Activated CD8-positive, alpha-beta T cell treated with anti-CD3 and anti-CD28 coated beads for 36 hours (primary cell): ENCODE results near the gene FSTL4. TPM values are rescaled to one million over a fixed set of nuclear protein-coding genes. Genes with fewer than 3 reads are reported as not detected.

Experiments used
- ATAC-seq: fragments of 200-7000 bp; cut with Tn5 transposase; one replicate; pipeline ENCODE4 v1.10.0; 2021; ENCODE audit warnings: mild to moderate bottlenecking, moderate library complexity
- CTCF ChIA-PET: fragments of 350-600 bp; sonication (Branson Sonifier 250); formaldehyde crosslinking; loops from one replicate; lab custom pipeline; 2021; ENCODE audit warnings: antibody characterized with exemption; lab: Charles Lee
- POLR2A ChIA-PET: fragments of 350-600 bp; sonication (Branson Sonifier 250); formaldehyde crosslinking; loops from one replicate; lab custom pipeline; 2021; ENCODE audit warnings: antibody characterized with exemption; lab: Charles Lee
- DNase-seq: peaks from one replicate; pipeline ENCODE4 v3.0.0-alpha.2; 2020
- H3K27ac Mint-ChIP-seq: one replicate; pipeline ENCODE4 v1.8.0; 2021; ENCODE audit warnings: mild to moderate bottlenecking, mixed read lengths
- H3K27me3 Mint-ChIP-seq: one replicate; pipeline ENCODE4 v1.8.0; 2021; ENCODE audit warnings: mixed read lengths
- H3K36me3 Mint-ChIP-seq: one replicate; pipeline ENCODE4 v1.8.0; 2021; ENCODE audit warnings: low read depth, mixed read lengths
- H3K4me1 Mint-ChIP-seq: one replicate; pipeline ENCODE4 v1.8.0; 2021; ENCODE audit warnings: low read depth, mixed read lengths
- H3K4me3 Mint-ChIP-seq: one replicate; pipeline ENCODE4 v1.8.0; 2021; ENCODE audit warnings: mild to moderate bottlenecking, moderate library complexity, mixed read lengths
- H3K9me3 Mint-ChIP-seq: one replicate; pipeline ENCODE4 v1.8.0; 2021; ENCODE audit warnings: mixed read lengths
- intact Hi-C: fragments of 100-400 bp; cut with micrococcal nuclease; formaldehyde crosslinking; loops from one replicate; pipeline ENCODE4 v1.10.0; 2022
- total RNA-seq, 2 experiments: library from RNA; stranded (reverse); gene quantifications; one replicate each; pipeline ENCODE4 v1.2.3, GENCODE V29; 2021
- TF ChIP-seq, protein P1 (sequence below): fragments of 200-600 bp; IDR thresholded peaks from one replicate; pipeline ENCODE4 v1.8.0; 2022; ENCODE audit warnings: antibody characterized with exemption, mild to moderate bottlenecking

Gene FSTL4
- total RNA-seq, 2 experiments from 2014 or later, result not detected

DNA sequence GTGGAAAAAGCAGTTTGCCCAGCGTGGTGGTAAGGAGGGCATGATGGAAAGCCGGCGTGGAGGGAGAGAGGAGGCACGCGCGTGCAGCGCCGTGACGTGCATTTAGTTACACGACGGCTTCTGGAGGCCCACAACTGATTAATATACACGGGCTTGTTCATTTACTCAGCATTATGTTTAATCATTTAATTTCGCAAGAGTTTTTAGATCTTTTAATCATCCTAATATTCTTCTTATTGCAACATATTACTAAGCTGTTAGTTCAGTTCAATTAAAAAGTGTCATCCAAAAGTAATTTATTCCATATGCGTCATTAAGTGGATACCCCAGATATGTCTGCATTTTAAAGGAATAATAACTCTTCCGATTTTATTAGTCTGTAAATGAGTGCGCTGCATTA lies 340.0 kb downstream of the FSTL4 start:
- TF ChIP-seq, protein P1, sequence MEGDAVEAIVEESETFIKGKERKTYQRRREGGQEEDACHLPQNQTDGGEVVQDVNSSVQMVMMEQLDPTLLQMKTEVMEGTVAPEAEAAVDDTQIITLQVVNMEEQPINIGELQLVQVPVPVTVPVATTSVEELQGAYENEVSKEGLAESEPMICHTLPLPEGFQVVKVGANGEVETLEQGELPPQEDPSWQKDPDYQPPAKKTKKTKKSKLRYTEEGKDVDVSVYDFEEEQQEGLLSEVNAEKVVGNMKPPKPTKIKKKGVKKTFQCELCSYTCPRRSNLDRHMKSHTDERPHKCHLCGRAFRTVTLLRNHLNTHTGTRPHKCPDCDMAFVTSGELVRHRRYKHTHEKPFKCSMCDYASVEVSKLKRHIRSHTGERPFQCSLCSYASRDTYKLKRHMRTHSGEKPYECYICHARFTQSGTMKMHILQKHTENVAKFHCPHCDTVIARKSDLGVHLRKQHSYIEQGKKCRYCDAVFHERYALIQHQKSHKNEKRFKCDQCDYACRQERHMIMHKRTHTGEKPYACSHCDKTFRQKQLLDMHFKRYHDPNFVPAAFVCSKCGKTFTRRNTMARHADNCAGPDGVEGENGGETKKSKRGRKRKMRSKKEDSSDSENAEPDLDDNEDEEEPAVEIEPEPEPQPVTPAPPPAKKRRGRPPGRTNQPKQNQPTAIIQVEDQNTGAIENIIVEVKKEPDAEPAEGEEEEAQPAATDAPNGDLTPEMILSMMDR, result no peak
- Mint-ChIP-seq H3K27ac (no peak overlapping the region), H3K4me3 (no peak overlapping the region), H3K36me3 (no peaks in the 10 kb centered on the region), H3K27me3 (no peaks in the 10 kb centered on the region), H3K4me1 (no peaks in the 10 kb centered on the region), H3K9me3 (no peaks in the 10 kb centered on the region)
- ChIA-PET CTCF (interaction anchor here (1.1 kb wide), 1 partner anchor 26 kb away, joined by 3 read pairs; no protein-coding TSS in a partner anchor), POLR2A (no interaction called here)
- ATAC-seq (no peak), DNase-seq (no peak)
- intact Hi-C loops, result no loop called here

DNA sequence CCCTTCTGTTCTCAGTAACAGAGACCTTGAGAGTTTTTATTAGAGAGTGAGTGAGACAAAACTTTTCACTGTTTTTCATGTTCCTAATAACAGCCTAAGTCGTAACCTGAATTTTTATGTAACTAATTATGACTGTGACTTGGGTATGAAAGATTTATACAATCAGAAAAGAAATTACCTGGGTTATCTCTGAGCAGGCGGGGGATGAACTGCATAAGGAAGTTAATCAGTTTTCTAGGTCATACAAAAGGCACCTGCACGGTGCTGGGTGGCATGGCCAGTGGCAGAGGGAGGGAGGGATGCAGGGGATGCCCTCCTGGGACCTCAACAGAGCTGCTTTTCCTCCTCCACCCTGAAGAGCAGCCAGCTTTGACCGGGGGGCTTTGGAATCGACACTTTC lies 340.7 kb downstream of the FSTL4 start:
- POLR2A ChIA-PET, result no interaction called here
- DNase-seq (no peak), ATAC-seq (no peak)
- no peaks in the 10 kb centered on the region for H3K4me1 Mint-ChIP-seq
- H3K36me3 Mint-ChIP-seq, result no peaks in the 10 kb centered on the region
- intact Hi-C loops, result no loop called here
- no peaks in the 10 kb centered on the region for H3K9me3 Mint-ChIP-seq
- no peak overlapping the region for H3K4me3 Mint-ChIP-seq
- TF ChIP-seq, protein P1, result no peak
- CTCF ChIA-PET, result no interaction called here
- no peaks in the 10 kb centered on the region for H3K27me3 Mint-ChIP-seq
- no peak overlapping the region for H3K27ac Mint-ChIP-seq

DNA sequence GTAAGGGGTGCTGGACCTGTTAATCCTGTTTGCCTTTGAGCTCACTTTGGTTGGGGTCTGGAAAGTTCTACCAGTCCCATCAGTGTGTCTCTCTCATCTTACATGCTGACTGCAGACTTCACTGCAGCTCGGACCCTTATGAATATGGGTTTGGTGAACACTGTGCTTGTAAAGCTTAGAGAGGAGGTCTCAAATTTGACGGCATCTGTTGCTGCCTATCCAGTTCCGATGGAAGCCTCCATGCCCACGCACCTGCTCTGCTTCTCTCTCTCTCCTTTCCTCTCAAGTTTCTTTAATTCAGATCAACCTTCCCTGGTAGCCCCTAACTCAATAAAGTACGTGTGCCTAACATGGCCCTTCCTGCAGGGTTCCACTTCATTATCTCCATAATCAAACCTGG lies 342.6 kb downstream of the FSTL4 start:
- ATAC-seq (no peak), DNase-seq (no peak)
- no peaks in the 10 kb centered on the region for H3K9me3 Mint-ChIP-seq
- no peaks in the 10 kb centered on the region for H3K4me1 Mint-ChIP-seq
- intact Hi-C loops, result no loop called here
- no peak overlapping the region for H3K27ac Mint-ChIP-seq
- ChIA-PET CTCF (no interaction called here), POLR2A (no interaction called here)
- H3K27me3 Mint-ChIP-seq, result no peaks in the 10 kb centered on the region
- H3K36me3 Mint-ChIP-seq, result no peaks in the 10 kb centered on the region
- no peak overlapping the region for H3K4me3 Mint-ChIP-seq
- TF ChIP-seq, protein P1, result no peak

- H3K27ac Mint-ChIP-seq, result no peak overlapping the region
- no peaks in the 10 kb centered on the region for H3K9me3 Mint-ChIP-seq
- H3K27me3 Mint-ChIP-seq, result no peaks in the 10 kb centered on the region
- TF ChIP-seq, protein P1, result no peak
- no peak overlapping the region for H3K4me3 Mint-ChIP-seq
- ChIA-PET POLR2A (no interaction called here), CTCF (no interaction called here)
- no peaks in the 10 kb centered on the region for H3K4me1 Mint-ChIP-seq
- DNase-seq, result no peak
- intact Hi-C loops, result no loop called here
- no peak for ATAC-seq
- H3K36me3 Mint-ChIP-seq, result no peaks in the 10 kb centered on the region
Observed at GRCh38 chr5:133267601-133268000, 344.7 kb downstream of the FSTL4 start.

- Mint-ChIP-seq H3K36me3 (no peaks in the 10 kb centered on the region), H3K4me3 (no peak overlapping the region), H3K4me1 (no peaks in the 10 kb centered on the region), H3K27me3 (no peaks in the 10 kb centered on the region), H3K9me3 (no peaks in the 10 kb centered on the region), H3K27ac (no peak overlapping the region)
- ATAC-seq, result no peak
- intact Hi-C loops, result no loop called here
- ChIA-PET POLR2A (no interaction called here), CTCF (no interaction called here)
- DNase-seq, result no peak
- TF ChIP-seq, protein P1, result no peak
Observed at GRCh38 chr5:133266966-133267365, 345.4 kb downstream of the FSTL4 start.
